ENCODE results near the gene INSM1. TPM values are rescaled to one million over a fixed set of nuclear protein-coding genes. Genes with fewer than 3 reads are reported as not detected.

INSM1 gene
- total RNA-seq, 1 donor from 2014 or later = not detected

GRCh38 chr20:20375862-20376261 lies 8.0 kb downstream of the INSM1 start:
- no peak for ATAC-seq
- intact Hi-C loops (cut with DNase I) = no loop called here
- no peak for DNase-seq (ENCODE audit: low spot score)

- no peak for DNase-seq (ENCODE audit: low spot score)
- no peak for ATAC-seq
- intact Hi-C loops (cut with DNase I) = no loop called here
These were observed 18.3 kb downstream of the INSM1 start for GRCh38 chr20:20386192-20386591.

- intact Hi-C loops (cut with DNase I) = no loop called here
These were observed 22.5 kb downstream of the INSM1 start for GRCh38 chr20:20390393-20390792.

GRCh38 chr20:20391115-20391514 lies 23.2 kb downstream of the INSM1 start:
- ATAC-seq = no peak
- intact Hi-C loops (cut with DNase I) = no loop called here

More at GRCh38 chr20:20390393-20390792, 22.5 kb downstream of the INSM1 start:
- ATAC-seq (no peak), DNase-seq (ENCODE audit: low spot score) (no peak)

GRCh38 chr20:20391766-20392165 lies 23.9 kb downstream of the INSM1 start:
- DNase-seq (ENCODE audit: low spot score) = no peak
- ATAC-seq = peak; percentile 20
- intact Hi-C loops (cut with DNase I) = no loop called here

More at GRCh38 chr20:20391115-20391514, 23.2 kb downstream of the INSM1 start:
- DNase-seq (ENCODE audit: low spot score) = no peak

GRCh38 chr20:20393207-20394120 lies 25.6 kb downstream of the INSM1 start:
- ATAC-seq = peak; percentile 59
- intact Hi-C loops (cut with DNase I) = no loop called here
- DNase-seq (ENCODE audit: low spot score) = no peak

GRCh38 chr20:20395087-20395486 lies 27.2 kb downstream of the INSM1 start:
- no peak for DNase-seq (ENCODE audit: low spot score)
- intact Hi-C loops (cut with DNase I) = no loop called here
- no peak for ATAC-seq

- no peak for ATAC-seq
- DNase-seq (ENCODE audit: low spot score) = no peak
- intact Hi-C loops (cut with DNase I) = loop anchor here (1.0 kb wide), 1 partner anchor 49 kb away; no protein-coding TSS in a partner anchor
These were observed 28.1 kb downstream of the INSM1 start for GRCh38 chr20:20395903-20396568.

GRCh38 chr20:20396794-20397193 lies 28.9 kb downstream of the INSM1 start:
- intact Hi-C loops (cut with DNase I) = loop anchor here (1.0 kb wide), 1 partner anchor 49 kb away; no protein-coding TSS in a partner anchor
- no peak for ATAC-seq

GRCh38 chr20:20398123-20398522 lies 30.2 kb downstream of the INSM1 start:
- ATAC-seq (no peak), DNase-seq (ENCODE audit: low spot score) (no peak)
- intact Hi-C loops (cut with DNase I) = no loop called here

More at GRCh38 chr20:20396794-20397193, 28.9 kb downstream of the INSM1 start:
- DNase-seq (ENCODE audit: low spot score) = no peak

GRCh38 chr20:20399531-20400500 lies 31.9 kb downstream of the INSM1 start:
- no peak for ATAC-seq
- intact Hi-C loops (cut with DNase I) = no loop called here
- no peak for DNase-seq (ENCODE audit: low spot score)

GRCh38 chr20:20401991-20402390 lies 34.1 kb downstream of the INSM1 start:
- intact Hi-C loops (cut with DNase I) = no loop called here
- no peak for DNase-seq (ENCODE audit: low spot score)
- ATAC-seq = no peak

GRCh38 chr20:20404633-20405032 lies 36.7 kb downstream of the INSM1 start:
- intact Hi-C loops (cut with DNase I) = no loop called here
- ATAC-seq = no peak
- DNase-seq (ENCODE audit: low spot score) = no peak

- ATAC-seq (no peak), DNase-seq (ENCODE audit: low spot score) (no peak)
- intact Hi-C loops (cut with DNase I) = no loop called here
These were observed 37.7 kb downstream of the INSM1 start for GRCh38 chr20:20405623-20406022.

GRCh38 chr20:20406306-20406705 lies 38.4 kb downstream of the INSM1 start:
- intact Hi-C loops (cut with DNase I) = no loop called here
- ATAC-seq (no peak), DNase-seq (ENCODE audit: low spot score) (no peak)

- no peak for DNase-seq (ENCODE audit: low spot score)
- intact Hi-C loops (cut with DNase I) = no loop called here
- no peak for ATAC-seq
These were observed 40.2 kb downstream of the INSM1 start for GRCh38 chr20:20407891-20408805.

- no peak for ATAC-seq
These were observed 41.4 kb downstream of the INSM1 start for GRCh38 chr20:20409331-20409730.

GRCh38 chr20:20410678-20411077 lies 42.8 kb downstream of the INSM1 start:
- peak; percentile 68 for ATAC-seq
- intact Hi-C loops (cut with DNase I) = no loop called here

More at GRCh38 chr20:20409331-20409730, 41.4 kb downstream of the INSM1 start:
- DNase-seq (ENCODE audit: low spot score) = no peak
- intact Hi-C loops (cut with DNase I) = no loop called here

More at GRCh38 chr20:20410678-20411077, 42.8 kb downstream of the INSM1 start:
- no peak for DNase-seq (ENCODE audit: low spot score)

Data from sciatic nerve (tissue), 2 donors.